Esophagus squamous epithelium (tissue), 4 donors: ENCODE results near the gene SPTLC1.

Experiments
- CTCF ChIP-seq, 6 experiments: fragments of 450-650 bp in 4 of 6; fragments of 200-600 bp in 2 of 6; sonication (generic) in 2 of 6; IDR thresholded peaks; one replicate each; pipeline ENCODE4 v1.5.1; 2016 to 2019; ENCODE audit warnings: antibody characterized with exemption in 6 of 6, mild to moderate bottlenecking in 4 of 6, moderate library complexity in 4 of 6
- POLR2A ChIP-seq, 4 donors: fragments of 450-650 bp; IDR thresholded peaks; one replicate each; pipeline ENCODE4 v1.6.1; 2017; ENCODE audit warnings: antibody characterized with exemption in 4 of 4, mild to moderate bottlenecking in 4 of 4, moderate library complexity in 3 of 4

GRCh38 chr9:92098638-92099037, 16.6 kb downstream of the SPTLC1 start:
- no peak for TF ChIP-seq CTCF (IDR thresholded peaks at IDR 0.05)
- no peak for TF ChIP-seq POLR2A (IDR thresholded peaks at IDR 0.05)
